Measurements from ENCODE around the gene MYL3.
A peak's percentile ranks its signal among the peaks of the same experiment; 100 is the strongest.

MYL3 gene

GRCh38 chr3:46899151-46900006, 36.1 kb upstream of the MYL3 start:
- no peak for DNase-seq

GRCh38 chr3:46898321-46899150, 35.3 kb upstream of the MYL3 start:
- DNase-seq, result no peak

GRCh38 chr3:46897829-46898320, 34.6 kb upstream of the MYL3 start:
- no peak for DNase-seq

DNA sequence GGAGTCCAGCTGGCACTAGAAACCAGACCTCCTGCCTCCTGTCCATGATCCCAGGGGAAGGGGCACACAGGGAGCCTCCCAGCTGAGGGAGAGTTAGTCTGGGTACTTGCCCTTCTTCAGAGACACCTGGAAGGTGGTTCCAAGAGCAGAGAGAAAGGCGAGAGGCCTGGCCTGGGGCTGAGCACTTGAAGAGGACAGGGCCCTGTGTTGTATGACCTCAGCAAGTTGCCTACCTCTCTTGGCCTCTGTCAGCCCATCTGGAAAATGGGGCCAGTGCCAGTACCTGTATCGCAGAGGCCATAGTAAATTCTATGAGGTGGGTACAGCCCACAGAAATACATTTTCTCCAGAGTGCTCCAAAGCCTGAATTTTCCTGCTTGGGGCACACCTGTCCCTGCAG, 33.8 kb upstream of the MYL3 start:
- DNase-seq, result no peak

DNA sequence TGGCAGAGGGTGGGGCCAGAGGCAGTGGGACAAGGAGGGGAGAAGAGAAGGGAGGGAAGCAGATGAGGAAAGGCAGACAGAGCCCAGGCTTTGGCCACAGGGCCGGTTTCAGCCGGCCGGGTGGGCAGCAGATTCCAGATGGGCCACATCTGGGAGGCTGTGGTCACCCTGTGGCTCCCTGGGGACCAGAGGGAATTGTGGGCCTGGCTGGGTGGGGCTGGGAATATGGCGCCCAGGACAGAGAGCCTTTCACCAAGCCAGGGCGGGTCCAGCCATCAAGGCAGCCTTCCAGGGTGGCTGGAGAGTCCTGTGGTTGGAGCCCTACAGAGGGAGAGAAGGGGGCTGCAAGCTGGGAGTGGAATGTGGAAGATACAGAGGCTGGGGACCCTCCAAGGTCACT, 33.1 kb upstream of the MYL3 start:
- no peak for DNase-seq

DNA sequence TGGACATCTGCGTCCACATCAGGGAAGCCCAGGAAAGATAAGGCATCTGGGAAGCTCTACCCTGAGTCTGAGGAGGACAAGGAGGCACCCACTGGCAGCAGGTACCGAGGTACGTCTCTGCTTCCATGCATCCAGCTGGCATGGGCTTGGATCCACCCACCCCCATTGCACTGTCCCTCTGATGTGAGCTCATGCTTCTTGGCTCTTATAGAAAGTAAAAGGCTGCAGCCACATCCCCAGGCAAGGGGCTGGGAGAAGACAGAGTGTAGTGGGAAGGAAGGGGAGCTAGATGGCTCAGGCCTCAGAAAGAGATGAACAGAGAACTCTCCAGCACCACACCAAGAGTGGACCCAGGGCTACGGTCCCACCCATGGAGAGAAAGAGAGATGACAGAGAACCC, 32.5 kb upstream of the MYL3 start:
- no peak for DNase-seq

DNA sequence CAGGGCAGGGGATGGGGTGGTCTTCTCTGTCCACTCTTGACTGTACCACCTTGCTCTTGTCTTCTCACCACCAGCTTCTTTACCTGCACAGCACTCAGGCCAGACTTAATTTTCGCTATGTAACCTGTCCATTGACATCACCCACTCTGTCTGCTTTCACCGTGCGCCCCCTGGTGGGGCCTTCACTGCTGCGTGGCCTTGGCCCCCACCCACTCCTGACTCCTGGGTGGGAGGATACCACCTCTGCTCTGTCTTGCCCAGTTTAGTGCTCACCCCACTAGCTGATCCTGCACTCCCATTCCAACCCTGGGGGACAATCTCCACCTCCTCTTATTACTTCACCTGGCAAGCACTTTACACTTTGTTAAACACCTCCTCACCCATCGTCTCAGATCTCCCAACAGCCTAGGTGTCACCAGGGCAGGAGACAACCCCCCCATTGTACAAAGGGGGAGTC, 32.0 kb upstream of the MYL3 start:
- DNase-seq, result peak; percentile 74 to 80

- no peak for DNase-seq
These were observed 31.0 kb upstream of the MYL3 start for GRCh38 chr3:46894256-46894655.

- DNase-seq, result no peak
These were observed 30.5 kb upstream of the MYL3 start for GRCh38 chr3:46893763-46894162.

GRCh38 chr3:46893146-46893748, 30.0 kb upstream of the MYL3 start:
- DNase-seq, result no peak

- no peak for DNase-seq
These were observed 29.3 kb upstream of the MYL3 start for GRCh38 chr3:46892285-46893145.

DNA sequence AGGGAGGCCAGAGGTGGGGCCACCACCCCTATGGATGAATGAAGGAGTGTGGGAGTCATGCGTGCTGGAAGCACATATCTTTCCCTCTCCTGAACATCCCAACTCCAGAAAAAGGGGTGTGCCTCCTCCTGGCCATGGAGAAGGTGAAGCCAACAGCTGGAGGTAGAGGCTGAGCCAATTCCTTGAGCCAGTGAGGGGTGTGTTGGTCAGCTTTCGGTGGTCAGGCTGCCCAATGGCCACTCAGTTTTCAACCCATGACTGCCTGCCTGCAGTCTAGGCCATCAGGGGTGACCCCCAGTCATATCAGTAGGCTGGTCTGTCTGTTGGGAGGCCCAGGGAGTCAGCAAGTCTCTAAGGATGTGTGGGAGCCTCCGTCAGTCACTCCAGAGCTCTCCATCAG, 27.9 kb upstream of the MYL3 start:
- DNase-seq, result no peak

- DNase-seq, result no peak
These were observed 26.9 kb upstream of the MYL3 start for GRCh38 chr3:46890132-46890531.

GRCh38 chr3:46889381-46890110, 26.3 kb upstream of the MYL3 start:
- no peak for DNase-seq

DNA sequence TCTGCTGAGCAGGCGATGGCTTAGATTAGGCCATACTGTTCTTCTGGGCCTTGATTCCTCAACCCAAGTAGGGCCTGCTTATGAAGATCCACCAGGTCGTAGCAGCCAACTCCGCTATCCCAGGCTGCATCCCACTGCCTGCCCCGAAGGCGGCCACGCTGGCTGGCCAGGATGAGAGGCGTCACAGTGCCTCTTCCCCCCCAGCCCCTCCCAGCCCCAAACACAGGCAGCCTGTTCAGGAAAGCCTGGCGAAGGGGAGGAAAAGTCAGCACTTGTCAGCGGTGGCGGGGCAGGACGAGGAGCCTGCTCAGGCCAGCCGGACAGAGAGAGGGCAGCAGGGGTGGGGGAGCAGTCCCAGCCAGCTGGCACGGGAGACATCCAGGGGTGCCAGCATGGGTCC, 25.5 kb upstream of the MYL3 start:
- no peak for DNase-seq

DNA sequence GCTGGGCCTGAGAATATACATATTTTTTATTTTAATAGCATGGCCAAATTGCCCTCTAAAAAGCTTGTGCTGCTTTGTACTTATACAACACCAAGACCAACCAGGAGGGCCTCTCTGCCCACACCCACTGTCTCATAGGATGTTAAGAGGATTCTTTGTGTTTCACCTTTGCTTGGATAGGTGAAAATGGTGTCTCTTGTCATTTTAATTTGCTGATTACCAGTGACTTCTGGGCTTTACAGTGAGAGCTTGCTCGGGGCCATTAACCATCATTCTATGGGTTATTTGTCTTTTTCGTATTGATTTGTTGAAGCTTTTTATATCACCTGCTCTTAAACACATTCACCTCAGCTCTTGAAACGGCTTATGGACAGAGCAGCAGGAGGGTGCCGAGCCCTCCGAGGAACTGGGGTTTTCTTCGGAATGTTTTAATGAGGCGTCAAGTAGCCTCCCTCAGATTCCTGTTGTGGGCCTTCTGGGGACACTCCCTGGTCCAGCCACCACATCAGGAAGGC, 24.8 kb upstream of the MYL3 start:
- DNase-seq, result no peak

DNA sequence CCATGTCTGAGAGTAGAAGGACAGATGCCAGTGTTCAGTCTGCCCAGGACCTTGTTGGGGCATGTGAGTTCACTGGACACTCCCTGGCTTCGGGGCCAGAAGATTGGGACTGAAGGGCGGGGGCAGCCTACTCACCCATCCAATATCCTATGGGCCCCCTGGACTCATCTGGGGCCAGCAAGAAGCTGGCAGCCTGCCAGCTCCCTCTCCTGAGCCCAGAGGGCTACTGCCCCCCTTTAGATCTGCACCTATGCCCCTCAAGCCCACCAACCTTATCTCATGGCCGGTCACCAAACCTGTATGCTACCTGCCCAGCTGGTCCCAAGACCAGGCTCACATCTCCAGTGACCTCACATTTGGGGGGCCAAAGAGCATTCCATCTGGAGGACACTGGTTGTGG, 22.4 kb upstream of the MYL3 start:
- no peak for DNase-seq

- DNase-seq, result no peak
These were observed 21.7 kb upstream of the MYL3 start for GRCh38 chr3:46884929-46885328.

GRCh38 chr3:46884427-46884826, 21.2 kb upstream of the MYL3 start:
- no peak for DNase-seq

DNA sequence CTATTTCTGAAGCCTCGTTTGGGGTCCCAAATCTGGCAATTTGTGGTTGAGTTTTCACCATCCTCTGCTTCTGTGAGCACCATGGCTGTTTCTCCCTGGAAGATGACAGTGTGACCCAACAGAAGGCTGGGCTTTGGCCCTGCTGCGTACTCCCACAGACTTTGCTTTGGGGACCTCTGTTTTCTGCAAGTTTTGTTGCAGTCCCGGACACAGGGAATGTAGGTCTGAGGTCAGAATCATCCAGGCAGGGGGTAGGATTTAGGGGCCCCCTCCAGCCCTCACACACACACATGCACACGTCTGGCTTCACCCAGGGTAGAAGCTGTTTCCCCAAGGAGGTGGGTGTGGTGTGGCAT, 20.6 kb upstream of the MYL3 start:
- no peak for DNase-seq

DNA sequence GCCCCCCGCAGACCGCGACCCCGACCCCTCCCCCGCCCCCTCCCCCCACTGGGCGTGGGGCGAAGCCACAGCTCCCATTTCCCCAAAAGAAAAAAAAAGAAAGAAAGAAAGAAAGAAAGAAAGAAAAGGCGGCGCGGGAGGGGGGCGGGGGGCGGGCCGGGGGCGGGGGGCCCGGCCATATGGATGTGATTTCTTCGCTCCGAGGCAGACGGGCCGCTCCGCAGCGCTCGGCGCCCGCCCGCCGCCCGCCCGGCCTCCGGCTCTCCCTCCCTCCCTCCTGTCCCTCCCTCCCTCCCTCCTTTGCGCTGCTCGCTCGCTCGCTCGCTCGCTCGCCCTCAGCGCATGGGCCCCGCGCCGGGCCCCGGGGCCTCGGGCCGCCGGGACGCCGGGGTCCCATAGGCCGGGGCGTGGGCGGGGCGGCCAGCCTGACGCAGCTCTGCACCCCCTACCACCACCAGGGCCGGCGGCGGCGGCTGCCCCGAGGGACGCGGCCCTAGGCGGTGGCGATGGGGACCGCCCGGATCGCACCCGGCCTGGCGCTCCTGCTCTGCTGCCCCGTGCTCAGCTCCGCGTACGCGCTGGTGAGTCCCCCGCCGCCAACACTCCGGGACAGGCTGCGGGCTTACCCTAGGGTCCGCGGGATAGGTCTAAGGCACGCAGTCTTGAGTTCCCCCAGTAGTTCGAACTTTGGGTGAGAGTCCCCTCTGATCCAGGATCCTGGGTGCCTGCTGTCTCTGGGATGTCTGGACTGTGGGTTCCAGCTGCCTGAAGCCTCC, 20.0 kb upstream of the MYL3 start:
- DNase-seq, result no peak
